NCI-H187 (cell line): ENCODE measurements around the gene DNMT1.
"Not testable (repeated sequence)": the region's sequence is repeated elsewhere in the genome, so short reads cannot be mapped to it uniquely, and the experiment has no call there.

Experiments used
- DNase-seq, 2 experiments: peaks; one replicate each; lab custom pipeline; 2025; lab: John Stamatoyannopoulos, UW

Gene DNMT1

DNA sequence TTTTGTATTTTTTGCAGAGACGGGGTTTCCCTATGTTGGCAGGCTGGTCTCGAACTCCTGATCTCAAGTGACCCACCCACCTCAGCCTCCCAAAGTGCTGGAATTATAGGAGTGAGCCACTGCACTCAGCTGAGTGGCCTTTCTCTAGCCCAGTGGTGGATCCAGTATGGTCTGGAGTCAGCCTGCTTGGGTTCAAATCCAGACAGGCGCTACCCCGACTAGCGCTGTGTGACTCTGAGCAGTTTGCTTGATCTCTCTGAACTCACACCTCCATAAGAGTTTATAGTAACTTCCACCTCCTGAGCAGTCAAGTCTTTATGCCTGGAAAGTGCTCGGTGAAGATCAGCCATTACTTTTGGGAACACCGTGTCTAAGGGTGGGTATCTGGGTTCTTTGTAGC lies 25.9 kb upstream of the DNMT1 start:
- DNase-seq, result no peak

DNA sequence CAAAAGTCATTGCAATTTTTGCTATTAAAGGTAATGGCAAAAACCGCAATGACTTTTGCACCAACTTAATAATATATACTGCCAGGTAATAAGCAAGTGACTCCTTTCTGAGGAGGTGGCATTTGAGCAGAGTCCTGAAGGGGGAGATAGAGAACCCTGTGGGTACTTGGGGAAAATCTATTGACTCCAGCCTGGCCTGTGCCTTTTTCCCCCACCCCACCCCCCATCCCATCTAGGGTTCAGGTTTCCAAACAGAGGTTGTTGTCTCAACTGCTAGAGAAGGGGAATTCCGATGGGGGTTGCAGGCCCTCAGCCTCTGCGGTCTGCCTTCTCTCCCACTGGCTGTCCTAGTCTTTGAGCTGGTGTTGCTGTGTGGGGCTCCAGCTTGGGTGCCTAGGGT lies 24.9 kb upstream of the DNMT1 start:
- DNase-seq, result no peak

GRCh38 chr19:10217085-10217484 lies 22.3 kb upstream of the DNMT1 start:
- DNase-seq, result no peak

GRCh38 chr19:10214784-10215183 lies 20.0 kb upstream of the DNMT1 start:
- DNase-seq, result no peak

DNA sequence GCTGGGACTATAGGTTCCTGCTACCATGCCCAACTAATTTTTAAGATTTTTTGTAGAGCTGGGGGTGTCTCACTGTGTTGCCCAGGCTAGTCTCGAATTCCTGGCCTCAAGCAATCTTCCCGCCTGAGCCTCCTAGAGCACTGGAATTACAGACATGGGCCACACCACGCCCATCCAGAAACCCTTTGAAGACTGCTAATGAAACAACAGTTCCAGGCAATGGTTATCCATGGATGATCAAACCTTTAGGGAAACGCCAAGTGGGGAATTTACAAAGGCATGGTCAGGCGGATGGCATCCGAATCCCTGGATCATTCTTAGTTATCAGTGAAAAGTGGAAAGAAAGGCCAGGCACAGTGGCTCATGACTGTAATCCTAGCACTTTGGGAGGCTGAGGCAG lies 16.9 kb upstream of the DNMT1 start:
- no peak for DNase-seq

- no peak for DNase-seq
These were observed 16.3 kb upstream of the DNMT1 start for GRCh38 chr19:10211061-10211460.

- DNase-seq, result no peak
These were observed 14.6 kb upstream of the DNMT1 start for GRCh38 chr19:10209315-10209714.

GRCh38 chr19:10207026-10207425 lies 12.3 kb upstream of the DNMT1 start:
- DNase-seq, result no peak

DNA sequence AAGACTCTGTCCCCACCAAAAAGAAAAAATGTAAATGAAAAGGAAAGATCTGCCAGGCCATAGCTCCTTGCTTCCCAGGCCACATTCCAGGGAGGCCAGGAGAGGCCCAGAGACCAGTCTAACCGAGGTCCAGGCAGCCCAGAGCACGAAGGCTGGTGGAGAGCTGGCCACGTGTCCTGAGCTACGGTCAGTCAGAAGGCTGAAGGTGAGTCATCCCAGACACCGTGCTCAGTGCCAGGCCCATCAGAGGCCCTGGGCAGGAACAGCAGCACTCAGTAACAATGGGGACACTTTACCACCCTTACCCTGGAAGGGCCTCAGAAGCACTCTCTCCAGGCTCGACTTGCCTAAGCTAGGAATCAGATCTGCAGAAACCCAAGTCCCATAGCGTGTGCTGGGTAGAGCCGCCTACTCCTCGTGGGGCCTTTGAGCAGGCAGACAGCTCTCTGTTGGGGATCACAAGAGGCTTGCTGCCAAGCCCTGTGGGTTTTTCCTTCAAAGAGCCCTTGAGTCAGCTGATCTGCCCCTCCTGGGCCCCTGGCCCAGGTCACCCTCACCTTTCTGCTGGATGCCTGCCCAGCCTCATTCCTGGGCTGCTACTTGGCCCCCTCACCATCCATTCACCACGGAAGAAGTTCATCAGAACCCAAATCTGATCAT lies 11.6 kb upstream of the DNMT1 start:
- DNase-seq, result no peak

DNA sequence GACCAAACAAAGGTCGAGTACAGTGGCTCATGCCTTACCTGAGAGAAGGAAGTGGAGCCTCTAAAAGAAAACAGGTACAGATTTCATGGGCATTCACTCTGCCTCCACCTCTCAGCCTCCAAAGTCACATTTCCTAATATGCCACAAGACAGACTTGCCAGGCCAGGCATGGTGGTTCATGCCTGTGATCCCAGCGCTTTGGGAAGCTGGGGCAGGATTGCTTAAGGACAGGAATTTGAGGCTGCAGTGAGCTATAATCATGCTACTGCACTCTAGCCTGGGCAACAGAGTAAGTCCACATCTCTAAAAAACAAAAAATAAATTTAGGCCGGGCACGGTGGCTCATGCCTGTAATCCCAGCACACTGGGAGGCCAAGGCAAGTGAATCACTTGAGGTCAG lies 10.9 kb upstream of the DNMT1 start:
- no peak for DNase-seq

- no peak for DNase-seq
These were observed 8.9 kb upstream of the DNMT1 start for GRCh38 chr19:10203686-10204085.

DNA sequence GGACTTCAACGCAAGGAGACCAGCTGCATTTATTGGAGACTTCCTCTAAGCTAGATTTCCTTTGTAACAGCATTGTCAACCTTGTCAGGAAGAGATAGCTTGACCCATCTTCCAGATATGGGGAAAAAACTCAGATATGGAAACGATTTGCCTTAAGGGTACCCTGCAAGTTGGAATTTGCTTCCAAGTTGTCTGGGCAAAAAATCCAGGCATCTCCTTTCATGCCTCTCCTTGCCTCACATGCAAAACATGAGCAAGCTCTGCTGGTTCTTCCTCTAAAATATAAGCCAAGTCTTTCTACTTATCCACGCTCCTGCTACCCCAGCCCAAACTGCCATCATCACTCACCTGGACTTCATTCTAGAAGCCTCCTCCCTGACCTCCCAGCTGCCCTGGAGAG lies 6.4 kb upstream of the DNMT1 start:
- no peak for DNase-seq

DNA sequence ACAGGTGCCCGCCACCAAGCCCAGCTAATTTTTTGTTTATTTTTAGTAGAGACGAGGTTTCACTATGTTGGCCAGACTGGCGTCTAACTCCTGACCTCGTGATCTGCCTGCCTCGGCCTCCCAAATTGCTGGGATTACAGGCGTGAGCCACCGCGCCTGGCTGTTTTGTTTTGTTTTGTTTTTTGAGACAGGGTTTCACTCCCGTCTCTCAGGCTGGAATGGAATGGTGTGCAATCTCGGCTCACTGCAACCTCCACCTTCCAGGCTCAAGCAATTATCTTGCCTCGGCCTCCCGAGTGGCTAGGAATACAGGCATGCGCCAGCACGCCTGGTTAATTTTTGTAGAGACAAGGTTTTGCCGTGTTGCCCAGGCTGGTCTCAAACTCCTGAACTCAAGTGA lies 5.3 kb upstream of the DNMT1 start:
- DNase-seq, result not testable (repeated sequence)

GRCh38 chr19:10198889-10199644 lies 4.3 kb upstream of the DNMT1 start:
- DNase-seq, result not testable (repeated sequence)

DNA sequence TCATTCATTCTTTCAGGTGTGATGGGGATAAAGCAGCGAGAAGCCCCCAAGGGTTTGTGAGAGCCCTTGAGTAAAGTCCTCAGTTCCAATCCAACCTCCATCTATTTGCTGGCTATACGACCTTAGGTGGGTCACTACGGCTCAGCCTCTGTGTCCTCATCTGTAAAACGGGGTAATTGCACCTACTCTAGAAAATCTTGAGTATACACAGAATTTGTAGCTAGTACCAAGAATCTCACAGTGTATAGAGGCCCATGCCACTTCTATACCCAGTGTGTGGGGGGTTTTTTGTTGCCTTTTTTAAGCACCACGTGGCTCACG lies 406 bp upstream of the DNMT1 start:
- no peak for DNase-seq

DNA sequence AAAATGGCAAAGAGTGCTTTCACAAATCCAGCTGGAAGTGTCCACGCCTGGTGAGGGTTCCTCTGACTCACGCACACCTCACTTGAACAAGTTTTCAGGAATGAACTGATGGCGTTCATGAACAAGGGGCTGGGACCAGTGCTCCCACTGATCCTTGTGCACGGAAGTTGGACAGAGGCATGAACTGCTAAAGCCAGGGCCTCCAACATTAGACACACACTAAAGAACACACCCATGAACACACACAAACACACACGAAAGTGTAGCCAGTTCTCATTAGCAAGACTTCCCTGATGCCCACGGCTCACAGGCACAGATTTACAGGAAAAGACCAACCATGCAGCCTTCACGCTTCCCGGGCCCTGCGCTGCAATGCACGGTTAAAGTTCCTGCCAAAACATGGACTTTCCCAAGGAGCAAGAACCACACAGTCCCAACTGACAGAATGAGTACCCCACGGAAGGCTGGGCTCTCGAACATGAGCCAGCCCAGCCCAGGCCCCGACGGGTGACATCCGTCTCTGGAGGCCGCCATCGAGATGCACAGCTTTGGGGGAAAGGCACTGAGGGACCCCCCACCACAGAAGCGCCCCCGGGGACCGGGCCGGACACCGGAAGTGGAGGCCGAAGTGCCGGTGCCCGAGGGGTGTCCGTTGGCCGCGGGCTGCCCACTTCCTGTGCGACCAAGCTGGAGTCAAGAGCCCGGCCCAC lies 808 bp downstream of the DNMT1 start:
- DNase-seq, result no peak

GRCh38 chr19:10192922-10193321 lies 1.8 kb downstream of the DNMT1 start:
- no peak for DNase-seq

GRCh38 chr19:10191347-10191746 lies 3.4 kb downstream of the DNMT1 start:
- no peak for DNase-seq

GRCh38 chr19:10190026-10190425 lies 4.7 kb downstream of the DNMT1 start:
- DNase-seq, result no peak

DNA sequence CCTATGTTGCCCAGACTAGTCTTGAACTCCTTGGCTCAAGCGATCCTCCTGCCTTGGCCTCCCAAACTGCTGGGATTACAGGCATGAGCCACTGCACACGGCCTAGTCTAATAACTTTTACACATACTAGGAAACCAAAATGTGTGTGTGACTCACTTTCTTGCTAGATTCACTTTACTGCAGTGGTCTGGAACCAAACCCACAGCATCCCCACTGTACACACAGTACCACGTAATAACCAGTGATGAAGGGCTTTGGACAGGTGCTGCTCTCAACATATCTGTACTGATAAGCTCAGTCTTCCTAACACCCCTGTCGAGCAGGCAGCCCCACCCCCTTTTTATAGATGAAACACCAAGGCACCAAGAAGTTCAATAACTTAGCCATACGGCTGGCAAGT lies 5.1 kb downstream of the DNMT1 start:
- DNase-seq, result no peak

GRCh38 chr19:10187315-10187714 lies 7.4 kb downstream of the DNMT1 start:
- DNase-seq, result no peak

GRCh38 chr19:10184636-10185035 lies 10.1 kb downstream of the DNMT1 start:
- no peak for DNase-seq

GRCh38 chr19:10183926-10184325 lies 10.8 kb downstream of the DNMT1 start:
- DNase-seq, result no peak
